Measurements from ENCODE around the gene TSEN15. TPM values are rescaled to one million over a fixed set of nuclear protein-coding genes. Genes with fewer than 3 reads are reported as not detected.
A peak's percentile ranks its signal among the peaks of the same experiment; 100 is the strongest.

TSEN15 gene
- total and polyA plus RNA-seq, 10 of the 15 experiments (the other 5 are each of a cell fraction or from before 2014, with no cell fraction given): 21.1 to 136 (median 70.2) TPM

DNA sequence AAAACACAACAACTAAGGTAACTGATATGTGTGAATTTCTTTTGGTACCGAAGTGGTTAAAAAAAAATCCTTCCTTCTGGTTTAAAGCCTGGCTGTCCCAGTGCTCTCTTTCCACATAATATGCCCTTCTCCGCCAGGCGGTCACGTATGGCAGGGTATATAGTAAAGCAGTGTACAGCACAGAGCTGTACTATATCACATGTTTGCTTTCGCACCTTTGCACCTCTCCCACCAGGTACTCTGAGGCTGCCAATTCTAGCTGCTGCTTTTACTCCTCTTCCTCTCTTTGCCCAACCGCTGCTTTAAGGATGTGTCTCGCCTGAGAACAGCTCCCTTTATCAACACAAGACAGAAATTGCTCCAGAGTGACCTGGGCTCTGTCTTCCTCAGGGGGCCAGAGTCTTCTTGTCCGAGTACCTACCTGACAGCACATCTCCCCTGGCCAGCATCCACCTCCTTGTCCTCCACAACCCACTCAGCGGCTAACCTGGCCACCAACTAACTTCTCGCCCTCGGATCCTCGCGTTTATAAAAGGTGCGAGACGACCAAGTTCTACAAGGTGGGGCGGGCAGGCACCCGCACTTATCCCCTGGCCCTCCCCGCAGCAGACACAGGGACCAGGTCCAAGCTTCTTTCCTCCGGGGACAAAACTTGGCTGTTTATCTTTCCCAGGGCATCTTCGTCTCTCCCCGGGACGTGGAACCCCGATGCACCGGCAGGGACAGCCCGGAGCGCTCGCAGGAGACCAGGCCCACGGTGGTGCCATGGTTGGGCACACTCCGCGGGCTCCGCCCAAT, 15.6 kb upstream of the TSEN15 start:
- ChIA-PET POLR2A (interaction anchor here (0.6 kb wide), 1 partner anchor 12 kb away, joined by 3 read pairs; no protein-coding TSS in a partner anchor), CTCF (no interaction called here), SMC1A (ENCODE audit: uncharacterized antibody, unreplicated experiment) (no interaction called here), RAD21 (ENCODE audit: unreplicated experiment) (no interaction called here)
- Histone ChIP-seq H3K79me2 (ENCODE audit: control insufficient read depth, insufficient read depth, low read length) (no peaks in the 10 kb centered on the region), H3K36me3 (ENCODE audit: control insufficient read depth in 2 of 2, insufficient read depth in 2 of 2, low read length in 1 of 2) (no peaks in the 10 kb centered on the region), H3K9me3 (replicated peaks; ENCODE audit: control insufficient read depth, insufficient read depth, low read length) (no peaks in the 10 kb centered on the region), H4K20me1 (ENCODE audit: control insufficient read depth, insufficient read depth) (no peaks in the 10 kb centered on the region), H3K27me3 (replicated peaks in 1 of 2; ENCODE audit: control insufficient read depth in 2 of 2, insufficient read depth in 2 of 2, low read length in 1 of 2) (peaks cover 8 to 44% of the 10 kb centered on the region in 2 experiments), H3K27ac (ENCODE audit: control insufficient read depth, insufficient read depth) (no peak overlapping the region), H2AFZ (ENCODE audit: control insufficient read depth, low read depth, low read length) (no peak overlapping the region), H3K4me3 (no peak overlapping the region), H3K9ac (ENCODE audit: control insufficient read depth, insufficient read depth, low read length) (no peak overlapping the region), H3K4me1 (ENCODE audit: control insufficient read depth, insufficient read depth, low read length) (peaks cover 4% of the 10 kb centered on the region), H3K4me2 (ENCODE audit: control insufficient read depth, insufficient read depth) (peak overlapping the region; percentile 50; the same call in 1 of the 2 replicates)
- DNase-seq (ENCODE audit: low read depth, low spot score) (no peak), ATAC-seq (peak; percentile 3; the same call in 1 of the 3 replicates), FAIRE-seq (no peak)
- 45% methylated on average over 29 of the region's 31 CpGs for WGBS (ENCODE audit: insufficient coverage, insufficient replicate concordance, low lambda C conversion rate, missing lambda C conversion rate)
- no peak for TF ChIP-seq SUZ12 (IDR thresholded peaks at IDR 0.05; ENCODE audit: unreplicated experiment)
- TF ChIP-seq SREBF1 (IDR thresholded peaks at IDR 0.05; ENCODE audit: low read length): no peak
- no peak for TF ChIP-seq NBN (IDR thresholded peaks at IDR 0.05)
- TF ChIP-seq POLR2AphosphoS5 (IDR thresholded peaks at IDR 0.05; ENCODE audit: low read length): no peak
- in situ Hi-C loops (cut with MboI): no loop called here
- intact Hi-C loops (cut with micrococcal nuclease; ENCODE audit: unreplicated experiment): no loop called here
- BruUV-seq (replicated peaks): no TSS peak

DNA sequence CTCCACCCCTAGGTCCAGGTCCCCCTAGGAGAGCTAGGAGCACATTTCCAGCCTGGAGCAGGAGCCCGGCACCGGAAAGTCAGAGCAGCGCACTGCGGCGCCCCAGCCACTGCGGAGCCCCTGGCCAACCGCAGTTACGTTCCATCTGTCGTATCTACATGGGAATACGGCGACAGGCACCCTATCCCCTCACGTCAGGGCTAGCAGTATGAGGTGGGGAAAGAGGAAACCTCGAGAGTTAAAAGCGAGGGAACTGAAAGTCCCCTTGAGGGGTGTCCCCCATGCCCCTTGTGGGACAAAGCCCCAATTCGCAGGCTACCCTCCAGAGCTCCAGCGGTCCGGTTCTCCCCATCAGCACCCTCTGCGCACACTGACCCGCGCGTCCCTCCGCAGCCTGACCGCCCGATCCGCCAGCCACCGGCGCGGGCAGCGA, 15.0 kb upstream of the TSEN15 start:
- peaks cover 8 to 42% of the 10 kb centered on the region in 2 experiments for H3K27me3 ChIP-seq (replicated peaks in 1 of 2; ENCODE audit: control insufficient read depth in 2 of 2, insufficient read depth in 2 of 2, low read length in 1 of 2)
- H3K36me3 ChIP-seq (ENCODE audit: control insufficient read depth in 2 of 2, insufficient read depth in 2 of 2, low read length in 1 of 2): no peaks in the 10 kb centered on the region
- H3K79me2 ChIP-seq (ENCODE audit: control insufficient read depth, insufficient read depth, low read length): no peaks in the 10 kb centered on the region
- ChIA-PET RAD21 (ENCODE audit: unreplicated experiment) (no interaction called here), SMC1A (ENCODE audit: uncharacterized antibody, unreplicated experiment) (no interaction called here), CTCF (no interaction called here), POLR2A (no interaction called here)
- BruUV-seq (replicated peaks): no TSS peak
- in situ Hi-C loops (cut with MboI): no loop called here
- ATAC-seq (peak; percentile 49), DNase-seq (ENCODE audit: low read depth, low spot score) (no peak), FAIRE-seq (no peak)
- peaks cover 4% of the 10 kb centered on the region for H3K4me1 ChIP-seq (ENCODE audit: control insufficient read depth, insufficient read depth, low read length)
- H3K9me3 ChIP-seq (replicated peaks; ENCODE audit: control insufficient read depth, insufficient read depth, low read length): no peaks in the 10 kb centered on the region
- WGBS (ENCODE audit: insufficient coverage, insufficient replicate concordance, low lambda C conversion rate, missing lambda C conversion rate): 43% methylated on average over 20 of the region's 29 CpGs
- intact Hi-C loops (cut with micrococcal nuclease; ENCODE audit: unreplicated experiment): no loop called here
- no peak overlapping the region for H3K4me3 ChIP-seq
- TF ChIP-seq, protein P1, sequence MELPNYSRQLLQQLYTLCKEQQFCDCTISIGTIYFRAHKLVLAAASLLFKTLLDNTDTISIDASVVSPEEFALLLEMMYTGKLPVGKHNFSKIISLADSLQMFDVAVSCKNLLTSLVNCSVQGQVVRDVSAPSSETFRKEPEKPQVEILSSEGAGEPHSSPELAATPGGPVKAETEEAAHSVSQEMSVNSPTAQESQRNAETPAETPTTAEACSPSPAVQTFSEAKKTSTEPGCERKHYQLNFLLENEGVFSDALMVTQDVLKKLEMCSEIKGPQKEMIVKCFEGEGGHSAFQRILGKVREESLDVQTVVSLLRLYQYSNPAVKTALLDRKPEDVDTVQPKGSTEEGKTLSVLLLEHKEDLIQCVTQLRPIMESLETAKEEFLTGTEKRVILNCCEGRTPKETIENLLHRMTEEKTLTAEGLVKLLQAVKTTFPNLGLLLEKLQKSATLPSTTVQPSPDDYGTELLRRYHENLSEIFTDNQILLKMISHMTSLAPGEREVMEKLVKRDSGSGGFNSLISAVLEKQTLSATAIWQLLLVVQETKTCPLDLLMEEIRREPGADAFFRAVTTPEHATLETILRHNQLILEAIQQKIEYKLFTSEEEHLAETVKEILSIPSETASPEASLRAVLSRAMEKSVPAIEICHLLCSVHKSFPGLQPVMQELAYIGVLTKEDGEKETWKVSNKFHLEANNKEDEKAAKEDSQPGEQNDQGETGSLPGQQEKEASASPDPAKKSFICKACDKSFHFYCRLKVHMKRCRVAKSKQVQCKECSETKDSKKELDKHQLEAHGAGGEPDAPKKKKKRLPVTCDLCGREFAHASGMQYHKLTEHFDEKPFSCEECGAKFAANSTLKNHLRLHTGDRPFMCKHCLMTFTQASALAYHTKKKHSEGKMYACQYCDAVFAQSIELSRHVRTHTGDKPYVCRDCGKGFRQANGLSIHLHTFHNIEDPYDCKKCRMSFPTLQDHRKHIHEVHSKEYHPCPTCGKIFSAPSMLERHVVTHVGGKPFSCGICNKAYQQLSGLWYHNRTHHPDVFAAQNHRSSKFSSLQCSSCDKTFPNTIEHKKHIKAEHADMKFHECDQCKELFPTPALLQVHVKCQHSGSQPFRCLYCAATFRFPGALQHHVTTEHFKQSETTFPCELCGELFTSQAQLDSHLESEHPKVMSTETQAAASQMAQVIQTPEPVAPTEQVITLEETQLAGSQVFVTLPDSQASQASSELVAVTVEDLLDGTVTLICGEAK (IDR thresholded peaks at IDR 0.05; ENCODE audit: borderline replicate concordance): no peak
- TF ChIP-seq EED (IDR thresholded peaks at IDR 0.05; ENCODE audit: low read depth): peak; percentile 45; the same call in 1 of the 2 replicates
- TF ChIP-seq SPI1 (IDR thresholded peaks at IDR 0.05; ENCODE audit: borderline replicate concordance, insufficient read depth, low read depth, low read length): peak; percentile 9; the same call in 1 of the 2 replicates
- no peak overlapping the region for H3K27ac ChIP-seq (ENCODE audit: control insufficient read depth, insufficient read depth)
- H4K20me1 ChIP-seq (ENCODE audit: control insufficient read depth, insufficient read depth): no peaks in the 10 kb centered on the region
- no peak overlapping the region for H3K9ac ChIP-seq (ENCODE audit: control insufficient read depth, insufficient read depth, low read length)
- H2AFZ ChIP-seq (ENCODE audit: control insufficient read depth, low read depth, low read length): no peak overlapping the region
- H3K4me2 ChIP-seq (ENCODE audit: control insufficient read depth, insufficient read depth): peak overlapping the region; percentile 50; the same call in 1 of the 2 replicates
